Activated CD8-positive, alpha-beta memory T cell treated with anti-CD3 and anti-CD28 coated beads, Interleukin-2, amount 10 ng/mL, durations not matched to agents 7 days and 5 days (primary cell): Measurements from ENCODE around the gene EPHA6. TPM values are rescaled to one million over a fixed set of nuclear protein-coding genes. Genes with fewer than 3 reads are reported as not detected.
"Not testable (repeated sequence)": the region's sequence is repeated elsewhere in the genome, so short reads cannot be mapped to it uniquely, and the experiment has no call there.

Source experiments
- ATAC-seq: fragments of 150-1000 bp; cut with Tn5 transposase; one replicate; pipeline ENCODE4 v1.10.0; 2021; ENCODE audit warnings: moderate library complexity
- CTCF ChIA-PET: fragments of 350-600 bp; sonication (Branson Sonifier 250); formaldehyde crosslinking; loops from one replicate; lab custom pipeline; 2021; ENCODE audit warnings: antibody characterized with exemption; lab: Charles Lee
- DNase-seq: peaks from one replicate; pipeline ENCODE4 v3.0.0-alpha.2; 2020
- H3K27ac Mint-ChIP-seq: one replicate; pipeline ENCODE4 v1.8.0; 2021; ENCODE audit warnings: mild to moderate bottlenecking, mixed read lengths
- H3K27me3 Mint-ChIP-seq: one replicate; pipeline ENCODE4 v1.8.0; 2021; ENCODE audit warnings: mixed read lengths
- H3K36me3 Mint-ChIP-seq: one replicate; pipeline ENCODE4 v1.8.0; 2021; ENCODE audit warnings: mild to moderate bottlenecking, mixed read lengths
- H3K4me1 Mint-ChIP-seq: one replicate; pipeline ENCODE4 v1.8.0; 2021; ENCODE audit warnings: mixed read lengths
- H3K4me3 Mint-ChIP-seq: one replicate; pipeline ENCODE4 v1.8.0; 2021; ENCODE audit warnings: mild to moderate bottlenecking, moderate library complexity, mixed read lengths
- H3K9me3 Mint-ChIP-seq: one replicate; pipeline ENCODE4 v1.8.0; 2022; ENCODE audit warnings: low read depth, mixed read lengths
- total RNA-seq, 2 experiments: library from RNA; stranded (reverse); gene quantifications; one replicate each; pipeline ENCODE4 v1.2.3, GENCODE V29; 2021

The EPHA6 gene
- total RNA-seq, 2 experiments from 2014 or later = not detected

DNA sequence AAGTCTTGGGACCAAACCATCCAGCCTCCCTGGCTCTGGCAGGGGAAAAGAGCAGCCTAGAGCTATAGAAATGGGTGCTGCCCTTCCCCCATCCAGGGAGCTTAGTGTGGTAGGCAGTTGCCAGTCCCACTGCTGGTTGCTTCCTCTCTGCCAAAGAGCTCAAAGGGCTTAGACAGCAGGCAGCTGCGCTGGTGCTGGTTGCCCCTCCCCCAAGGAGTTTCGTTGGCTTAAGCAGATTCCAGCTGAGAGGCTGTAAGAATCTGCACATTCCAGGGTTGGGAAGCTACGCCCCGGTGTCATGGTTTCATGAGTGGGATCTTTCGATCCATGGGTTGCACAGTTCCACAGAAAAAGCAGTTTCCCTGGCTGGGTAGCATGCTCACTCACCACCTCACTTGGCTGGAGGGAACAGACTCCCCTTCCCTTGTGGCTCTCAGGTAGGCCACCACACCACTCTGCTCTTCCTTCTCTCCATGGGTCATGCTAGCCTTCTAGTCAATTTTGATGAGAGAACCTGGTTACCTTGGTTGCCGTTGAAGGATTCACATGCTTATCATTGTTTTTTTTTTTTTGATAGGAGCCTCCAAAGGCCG, 195.1 kb downstream of the EPHA6 start:
- ATAC-seq (no peak), DNase-seq (no peak)
- Mint-ChIP-seq H3K4me1 (no peaks in the 10 kb centered on the region), H3K27ac (no peak overlapping the region), H3K36me3 (no peaks in the 10 kb centered on the region), H3K4me3 (no peak overlapping the region), H3K27me3 (no peaks in the 10 kb centered on the region), H3K9me3 (peaks cover 11% of the 10 kb centered on the region)
- CTCF ChIA-PET = no interaction called here

DNA sequence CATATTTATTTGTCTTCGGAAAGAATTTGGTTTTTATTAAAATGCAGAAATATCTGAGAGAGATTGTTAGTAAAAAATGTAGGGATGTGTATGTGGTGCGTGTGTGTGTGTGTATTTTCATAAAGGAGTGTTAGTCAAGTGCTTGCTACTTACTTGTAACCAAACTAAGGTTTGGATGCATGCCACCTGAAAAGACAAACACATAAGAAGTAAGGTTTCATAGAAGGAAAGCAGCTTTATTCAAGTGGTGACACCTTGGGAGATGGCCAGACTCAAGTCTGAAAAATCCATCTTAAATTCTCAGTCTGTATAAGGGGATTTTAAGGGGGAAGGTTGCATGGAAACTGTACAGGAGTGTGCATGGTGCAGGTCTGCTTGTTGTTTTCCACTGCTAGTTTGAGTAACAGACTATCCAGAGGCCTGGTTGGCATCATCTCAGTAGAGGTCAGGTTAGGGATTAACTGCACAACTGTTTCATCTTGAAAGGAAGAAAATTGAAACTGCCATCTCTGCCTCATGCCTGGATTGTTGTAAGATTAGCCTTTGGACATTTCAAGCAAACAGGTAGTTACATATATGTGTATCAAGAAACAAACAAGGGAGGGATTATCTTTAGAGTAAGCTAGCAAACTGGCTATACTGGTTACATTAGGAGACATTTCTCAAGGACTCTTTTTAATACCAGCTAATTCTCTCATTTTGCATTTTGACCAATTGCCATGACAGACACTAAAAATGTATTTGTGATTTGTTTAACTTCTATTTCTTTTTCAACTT, 196.7 kb downstream of the EPHA6 start:
- H3K27ac Mint-ChIP-seq = no peak overlapping the region
- DNase-seq = no peak
- CTCF ChIA-PET = no interaction called here
- H3K36me3 Mint-ChIP-seq = no peaks in the 10 kb centered on the region
- H3K4me1 Mint-ChIP-seq = no peaks in the 10 kb centered on the region
- no peak for ATAC-seq
- no peaks in the 10 kb centered on the region for H3K27me3 Mint-ChIP-seq
- peaks cover 11% of the 10 kb centered on the region for H3K9me3 Mint-ChIP-seq
- H3K4me3 Mint-ChIP-seq = no peak overlapping the region

DNA sequence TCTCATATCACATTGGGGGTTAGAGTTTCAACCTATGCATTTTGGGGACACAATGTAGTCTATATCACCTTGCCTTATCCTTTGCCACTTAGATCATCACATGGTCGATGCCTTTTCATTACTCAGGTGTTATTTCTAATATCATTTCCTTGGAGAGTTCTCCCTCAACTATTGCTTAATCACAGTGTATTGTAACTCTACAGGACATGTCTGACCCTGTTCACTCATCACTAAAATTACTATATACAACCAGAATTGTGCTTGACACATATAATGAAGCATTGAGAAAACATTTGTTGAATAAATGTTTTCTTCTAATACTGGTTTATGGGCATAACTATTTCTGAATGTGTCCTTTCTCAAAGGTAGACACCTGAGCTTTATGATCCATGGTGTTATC, 207.4 kb downstream of the EPHA6 start:
- Mint-ChIP-seq H3K4me3 (no peak overlapping the region), H3K9me3 (peaks cover 4% of the 10 kb centered on the region)

DNA sequence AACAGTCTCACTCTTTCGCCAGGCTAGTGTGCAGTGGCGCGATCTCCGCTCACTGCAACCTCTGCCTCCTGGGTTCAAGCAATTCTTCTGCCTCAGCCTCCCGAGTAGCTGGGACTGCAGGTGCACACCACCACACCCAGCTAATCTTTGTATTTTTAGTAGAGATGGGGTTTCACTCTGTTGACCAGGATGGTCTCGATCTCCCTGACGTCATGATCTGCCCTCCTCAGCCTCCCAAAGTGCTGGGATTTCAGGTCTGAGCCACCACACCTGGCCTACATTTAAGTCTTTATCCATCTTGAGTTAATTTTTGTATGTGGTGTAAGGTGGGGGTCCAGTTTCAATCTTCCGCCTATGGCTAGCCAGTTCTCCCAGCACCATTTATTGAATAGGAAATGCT, 211.2 kb downstream of the EPHA6 start:
- H3K9me3 Mint-ChIP-seq, H3K4me1 Mint-ChIP-seq, H3K27ac Mint-ChIP-seq, H3K4me3 Mint-ChIP-seq, ATAC-seq, H3K36me3 Mint-ChIP-seq, CTCF ChIA-PET, H3K27me3 Mint-ChIP-seq, DNase-seq: not testable (repeated sequence)

More for the DNA sequence above, 207.4 kb downstream of the EPHA6 start:
- DNase-seq (no peak), ATAC-seq (no peak)
- CTCF ChIA-PET = no interaction called here
- H3K36me3 Mint-ChIP-seq = no peaks in the 10 kb centered on the region
- no peak overlapping the region for H3K27ac Mint-ChIP-seq
- no peaks in the 10 kb centered on the region for H3K27me3 Mint-ChIP-seq
- H3K4me1 Mint-ChIP-seq = no peaks in the 10 kb centered on the region

DNA sequence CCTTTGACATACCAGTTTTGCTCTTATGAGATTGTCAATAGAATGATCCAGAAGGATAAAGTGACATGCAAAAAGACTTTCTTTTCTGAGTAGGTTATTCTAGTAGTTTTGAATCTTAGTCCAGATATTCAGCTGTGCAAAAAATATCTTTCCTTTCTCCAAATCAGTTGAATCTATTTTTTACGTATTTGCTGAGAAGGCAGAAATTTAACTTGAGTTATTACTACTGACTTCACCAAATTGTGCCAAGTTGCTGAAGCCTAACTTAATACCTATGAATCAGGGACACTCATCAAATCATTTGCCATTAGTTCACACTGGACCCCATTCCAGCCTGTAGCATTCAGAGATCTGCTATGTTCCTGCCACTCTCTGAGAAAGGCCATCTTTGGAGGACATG, 215.6 kb downstream of the EPHA6 start:
- no peaks in the 10 kb centered on the region for H3K9me3 Mint-ChIP-seq
- H3K36me3 Mint-ChIP-seq = no peaks in the 10 kb centered on the region
- no peak for ATAC-seq
- H3K27ac Mint-ChIP-seq = no peak overlapping the region
- H3K4me3 Mint-ChIP-seq = no peak overlapping the region
- no peak for DNase-seq
- CTCF ChIA-PET = no interaction called here
- no peaks in the 10 kb centered on the region for H3K27me3 Mint-ChIP-seq
- H3K4me1 Mint-ChIP-seq = no peaks in the 10 kb centered on the region

DNA sequence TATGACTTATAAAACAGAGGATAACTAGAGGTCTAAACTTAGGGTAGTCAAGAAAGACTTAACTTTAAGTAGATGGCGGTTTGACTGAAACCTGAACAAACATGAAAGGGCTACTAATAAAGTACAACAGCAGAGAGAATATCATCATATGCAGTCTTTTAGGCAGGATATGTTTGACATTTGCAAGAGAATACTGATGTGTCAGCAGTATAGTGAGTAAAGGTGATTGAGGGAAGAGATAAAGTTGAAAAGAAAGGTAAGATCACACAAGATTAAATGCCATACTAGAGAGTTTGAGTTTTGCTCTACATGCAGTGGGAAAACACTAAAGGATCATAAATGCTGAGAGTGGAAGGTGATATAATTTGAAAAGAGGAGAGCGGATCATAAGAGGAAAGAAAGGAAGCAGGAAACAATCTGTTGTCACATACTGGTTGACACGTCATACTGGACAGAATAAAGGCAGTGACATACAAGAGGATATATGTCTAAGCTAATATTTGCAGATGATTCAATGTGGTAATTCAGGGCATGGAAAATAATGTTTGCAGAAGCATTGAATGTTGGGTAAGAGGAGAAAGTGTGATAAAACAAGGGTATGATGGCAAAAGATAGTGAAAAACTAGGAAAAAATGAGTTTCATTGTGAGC, 223.0 kb downstream of the EPHA6 start:
- Mint-ChIP-seq H3K4me1 (no peaks in the 10 kb centered on the region), H3K4me3 (no peak overlapping the region), H3K9me3 (no peaks in the 10 kb centered on the region), H3K36me3 (no peaks in the 10 kb centered on the region), H3K27me3 (no peaks in the 10 kb centered on the region), H3K27ac (no peak overlapping the region)
- CTCF ChIA-PET = no interaction called here
- DNase-seq (no peak), ATAC-seq (no peak)

DNA sequence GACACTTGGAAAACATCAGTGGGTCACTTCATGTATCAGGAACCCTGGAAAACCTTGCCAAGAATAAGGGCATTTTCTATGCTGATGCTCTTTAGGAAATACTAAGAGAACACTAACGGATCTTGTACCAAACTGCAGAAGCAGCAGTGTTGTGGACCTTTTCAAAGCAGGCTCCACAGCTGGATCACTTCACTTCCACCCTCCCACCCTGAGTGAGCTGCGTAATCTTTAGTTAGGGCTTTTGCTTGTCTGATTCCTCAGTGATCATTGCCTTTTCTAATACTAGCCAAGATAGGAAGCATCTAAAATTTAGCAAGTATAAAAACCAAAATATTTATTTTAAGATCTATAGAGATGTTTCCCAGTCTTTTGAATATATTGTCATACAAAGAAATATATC, 229.0 kb downstream of the EPHA6 start:
- CTCF ChIA-PET = no interaction called here
- no peak overlapping the region for H3K4me3 Mint-ChIP-seq
- no peak overlapping the region for H3K27ac Mint-ChIP-seq
- no peaks in the 10 kb centered on the region for H3K27me3 Mint-ChIP-seq
- H3K4me1 Mint-ChIP-seq = no peaks in the 10 kb centered on the region
- ATAC-seq (no peak), DNase-seq (no peak)
- H3K9me3 Mint-ChIP-seq = no peaks in the 10 kb centered on the region
- H3K36me3 Mint-ChIP-seq = no peaks in the 10 kb centered on the region

DNA sequence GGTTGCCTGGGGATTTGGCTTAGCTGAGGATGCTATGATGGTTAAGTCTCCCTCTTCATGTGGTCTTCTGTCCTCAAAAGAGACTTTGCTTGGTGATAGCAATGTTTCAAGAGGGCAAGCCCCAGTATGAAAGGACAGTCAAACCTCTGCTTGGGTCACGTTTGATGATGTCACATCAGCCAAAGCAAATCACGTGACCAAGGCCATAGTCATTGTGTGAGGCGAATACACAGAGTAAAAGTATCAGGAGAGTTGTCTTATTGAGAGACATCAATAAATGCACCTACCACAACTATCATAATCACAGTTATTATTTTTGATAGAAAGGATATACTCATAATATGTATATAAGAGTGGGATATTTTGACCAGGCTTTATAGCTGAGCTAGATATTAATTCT, 243.0 kb downstream of the EPHA6 start:
- DNase-seq (no peak), ATAC-seq (no peak)
- Mint-ChIP-seq H3K27ac (no peak overlapping the region), H3K4me3 (no peak overlapping the region), H3K27me3 (no peaks in the 10 kb centered on the region), H3K4me1 (no peaks in the 10 kb centered on the region), H3K9me3 (peaks cover 2% of the 10 kb centered on the region), H3K36me3 (no peaks in the 10 kb centered on the region)
- CTCF ChIA-PET = no interaction called here

DNA sequence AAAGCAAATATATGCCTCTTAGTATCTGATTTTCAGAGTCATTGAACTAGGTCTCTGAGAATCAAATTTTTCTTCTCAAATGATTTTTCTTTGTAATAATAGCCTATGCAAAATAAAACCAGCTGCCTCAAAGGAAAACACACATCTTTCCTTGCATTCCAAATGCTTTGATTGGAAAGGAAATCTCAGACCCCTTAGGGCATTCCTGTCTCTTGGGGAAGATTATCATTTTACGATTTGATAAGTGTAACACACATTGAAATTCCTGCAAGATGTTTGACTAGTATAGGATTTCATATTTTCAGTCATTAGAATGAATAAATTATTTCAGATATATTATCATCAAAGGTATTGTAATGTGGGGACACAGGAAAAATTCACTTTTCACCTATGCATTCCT, 244.8 kb downstream of the EPHA6 start:
- H3K27ac Mint-ChIP-seq = no peak overlapping the region
- peaks cover 2% of the 10 kb centered on the region for H3K9me3 Mint-ChIP-seq
- H3K36me3 Mint-ChIP-seq = no peaks in the 10 kb centered on the region
- H3K4me3 Mint-ChIP-seq = no peak overlapping the region
- no peaks in the 10 kb centered on the region for H3K27me3 Mint-ChIP-seq
- CTCF ChIA-PET = no interaction called here
- no peak for DNase-seq
- no peaks in the 10 kb centered on the region for H3K4me1 Mint-ChIP-seq
- ATAC-seq = no peak

DNA sequence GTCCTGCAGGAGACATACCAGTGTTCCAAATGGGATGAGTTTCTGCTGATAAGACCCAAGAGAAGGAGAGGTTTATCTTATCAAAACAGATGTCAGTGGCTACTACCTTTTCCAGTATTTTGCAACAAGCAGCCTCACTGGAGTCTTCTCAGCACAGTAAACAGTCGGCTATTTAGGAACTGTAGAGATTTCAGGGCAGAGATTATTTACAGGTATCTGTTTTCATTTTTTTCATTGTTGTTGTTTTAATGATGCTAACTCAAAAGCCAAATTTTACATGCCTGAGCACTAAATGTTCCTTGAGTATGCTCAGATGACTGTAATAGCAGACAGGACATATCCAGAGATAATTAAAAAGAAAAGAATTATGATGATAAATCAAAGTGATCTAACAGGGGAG, 252.1 kb downstream of the EPHA6 start:
- H3K4me3 Mint-ChIP-seq = no peak overlapping the region
- no peaks in the 10 kb centered on the region for H3K4me1 Mint-ChIP-seq
- no peaks in the 10 kb centered on the region for H3K27me3 Mint-ChIP-seq
- no peak overlapping the region for H3K27ac Mint-ChIP-seq
- CTCF ChIA-PET = no interaction called here
- DNase-seq (no peak), ATAC-seq (no peak)
- H3K9me3 Mint-ChIP-seq = peaks cover 4% of the 10 kb centered on the region
- no peaks in the 10 kb centered on the region for H3K36me3 Mint-ChIP-seq

DNA sequence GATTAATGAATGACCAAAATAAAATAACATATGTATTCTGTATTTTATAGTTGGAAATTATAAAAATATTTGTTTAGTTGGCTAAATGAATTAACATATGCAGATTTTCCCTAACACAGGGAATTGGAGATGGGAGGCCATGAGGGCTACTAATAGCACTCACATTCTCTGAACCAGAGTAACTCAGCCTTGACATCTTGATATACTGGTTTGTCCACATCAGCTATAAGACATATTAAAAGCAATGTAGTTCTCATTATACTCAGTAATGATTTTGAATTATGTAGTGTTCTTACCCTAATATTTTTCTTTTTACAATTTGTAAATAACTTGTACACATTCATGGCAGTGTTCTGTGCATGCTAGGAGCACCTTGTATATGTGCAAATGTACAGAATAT, 255.9 kb downstream of the EPHA6 start:
- no peaks in the 10 kb centered on the region for H3K27me3 Mint-ChIP-seq
- no peak overlapping the region for H3K27ac Mint-ChIP-seq
- no peaks in the 10 kb centered on the region for H3K36me3 Mint-ChIP-seq
- ATAC-seq (no peak), DNase-seq (no peak)
- H3K9me3 Mint-ChIP-seq = peaks cover 4% of the 10 kb centered on the region
- no peak overlapping the region for H3K4me3 Mint-ChIP-seq
- CTCF ChIA-PET = no interaction called here
- H3K4me1 Mint-ChIP-seq = no peaks in the 10 kb centered on the region

DNA sequence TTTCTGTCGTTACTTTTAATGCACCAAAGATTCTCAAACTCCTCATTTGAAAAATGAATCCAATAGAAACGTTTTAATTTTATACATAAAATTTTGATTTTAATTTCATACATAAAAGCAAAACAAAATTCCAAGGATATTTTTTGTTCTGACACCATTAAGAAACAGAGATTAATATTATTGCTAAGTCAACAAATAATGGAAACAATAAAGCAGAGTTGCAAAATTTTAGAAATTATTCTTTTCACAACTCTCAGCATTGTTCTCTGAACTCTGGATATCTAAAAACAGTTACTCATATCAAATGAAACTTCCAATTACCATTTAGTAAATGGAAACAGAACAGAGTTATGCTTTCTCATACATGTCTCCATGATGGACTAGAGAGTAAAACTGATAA, 260.2 kb downstream of the EPHA6 start:
- H3K4me3 Mint-ChIP-seq = no peak overlapping the region
- H3K36me3 Mint-ChIP-seq = no peaks in the 10 kb centered on the region
- no peaks in the 10 kb centered on the region for H3K27me3 Mint-ChIP-seq
- no peaks in the 10 kb centered on the region for H3K4me1 Mint-ChIP-seq
- CTCF ChIA-PET = no interaction called here
- ATAC-seq = no peak
- H3K27ac Mint-ChIP-seq = no peak overlapping the region
- DNase-seq = no peak
- no peaks in the 10 kb centered on the region for H3K9me3 Mint-ChIP-seq

DNA sequence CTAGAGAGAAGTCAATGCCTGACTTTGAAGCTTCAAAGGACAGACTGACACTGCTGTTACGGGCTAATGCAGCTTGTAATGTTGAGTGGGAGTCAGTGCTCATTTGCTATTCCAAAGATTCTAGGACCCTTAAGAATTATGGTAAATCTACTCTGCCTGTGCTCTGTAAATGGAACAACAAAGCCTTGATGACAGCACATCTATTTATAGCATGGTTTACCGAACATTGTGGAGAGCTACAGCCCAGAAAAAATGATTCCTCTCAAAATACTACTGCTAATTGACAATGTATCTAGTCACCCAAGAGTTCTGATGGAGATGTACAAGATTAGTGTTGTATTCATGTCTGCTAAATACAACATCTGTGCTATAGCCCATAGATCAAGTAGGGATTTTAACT, 262.3 kb downstream of the EPHA6 start:
- Mint-ChIP-seq H3K27ac (no peak overlapping the region), H3K9me3 (no peaks in the 10 kb centered on the region), H3K4me1 (no peaks in the 10 kb centered on the region), H3K36me3 (no peaks in the 10 kb centered on the region), H3K4me3 (no peak overlapping the region), H3K27me3 (no peaks in the 10 kb centered on the region)
- no peak for DNase-seq
- CTCF ChIA-PET = no interaction called here
- no peak for ATAC-seq

DNA sequence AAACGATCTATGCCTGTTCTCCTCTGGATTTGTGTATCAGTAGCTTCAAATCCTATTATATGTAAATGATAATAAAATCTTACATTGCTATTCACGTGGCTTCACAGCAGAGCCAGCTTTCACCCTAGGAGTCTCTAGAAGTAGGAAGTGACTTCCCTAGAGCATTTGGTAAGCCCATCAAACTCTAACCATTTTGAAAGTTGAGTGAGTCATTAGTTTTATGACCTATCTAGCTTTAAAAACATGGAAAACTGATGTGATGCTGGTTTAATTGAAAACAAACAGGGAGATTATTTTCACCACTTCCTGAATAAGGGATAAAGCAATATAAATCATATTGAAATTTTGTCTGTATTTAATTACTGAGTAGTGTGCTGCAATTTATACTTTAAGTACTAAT, 275.2 kb downstream of the EPHA6 start:
- Mint-ChIP-seq H3K9me3 (no peaks in the 10 kb centered on the region), H3K27me3 (no peaks in the 10 kb centered on the region), H3K27ac (no peak overlapping the region), H3K4me1 (no peaks in the 10 kb centered on the region), H3K4me3 (no peak overlapping the region), H3K36me3 (no peaks in the 10 kb centered on the region)
- CTCF ChIA-PET = no interaction called here
- ATAC-seq = no peak
- no peak for DNase-seq
